Lower lobe of right lung (tissue), 2 donors: ENCODE results near the gene CSNK1G3. TPM values are rescaled to one million over a fixed set of nuclear protein-coding genes. Genes with fewer than 3 reads are reported as not detected.

ENCODE experiments used
- ATAC-seq, 2 donors: fragments of 200-7000 bp; cut with Tn5 transposase; one replicate each; pipeline ENCODE4 v1.9.1; 2020 to 2022; ENCODE audit warnings: mild to moderate bottlenecking in 2 of 2, moderate library complexity in 2 of 2
- DNase-seq: peaks from one replicate; pipeline ENCODE4 v3.0.0-alpha.2; 2020
- H3K27ac ChIP-seq: fragments of 200-600 bp; one replicate; pipeline ENCODE4 v1.8.0; 2022
- H3K27me3 ChIP-seq: fragments of 200-600 bp; one replicate; pipeline ENCODE4 v1.8.0; 2022; ENCODE audit warnings: low read depth
- H3K36me3 ChIP-seq: fragments of 200-600 bp; one replicate; pipeline ENCODE4 v1.8.0; 2022; ENCODE audit warnings: mild to moderate bottlenecking
- H3K4me1 ChIP-seq: fragments of 200-600 bp; one replicate; pipeline ENCODE4 v1.8.0; 2022
- H3K4me3 ChIP-seq: fragments of 200-600 bp; one replicate; pipeline ENCODE4 v1.8.0; 2022; ENCODE audit warnings: mild to moderate bottlenecking
- H3K9me3 ChIP-seq: fragments of 200-600 bp; one replicate; pipeline ENCODE4 v1.8.0; 2022
- intact Hi-C: fragments of 100-400 bp; cut with DNase I; formaldehyde crosslinking; loops from one replicate; pipeline ENCODE4 v1.11.0; 2022
- total RNA-seq: library from RNA; stranded (reverse); fragmentation: NEBNext Ultra II Directional; extraction: Animal tissue kit (Norgen Biotek cat#: 25700); gene quantifications from one replicate; pipeline ENCODE4 v1.2.1, GENCODE V29; 2021
- TF ChIP-seq, protein P1 (sequence below): fragments of 200-600 bp; IDR thresholded peaks from one replicate; pipeline ENCODE4 v1.8.0; 2022; ENCODE audit warnings: antibody characterized with exemption, mild to moderate bottlenecking
- donor health status: DM: no; HTN: yes; CAD: no; lungs with severe emphysema.

CSNK1G3 gene
- total RNA-seq, 1 donor from 2014 or later = 35.2 TPM

DNA sequence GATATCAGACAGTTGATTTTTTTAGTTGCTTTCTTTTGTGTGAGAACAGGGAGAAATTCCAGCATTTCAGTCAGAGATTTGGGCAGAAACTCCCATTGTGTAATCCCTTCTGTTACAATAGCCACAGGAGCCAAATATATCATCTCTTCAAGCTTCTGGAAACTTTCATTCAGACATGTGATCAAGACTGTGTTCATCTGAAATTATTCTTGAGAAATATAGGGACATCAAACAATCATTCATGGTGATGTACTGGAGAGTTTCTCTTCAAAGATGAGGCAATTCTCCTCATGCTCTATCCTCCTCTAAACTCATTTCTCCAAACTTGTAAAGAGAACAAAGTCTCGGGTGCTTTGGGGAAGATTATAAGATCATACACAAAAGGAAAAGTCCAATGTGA is 35.2 kb upstream of the CSNK1G3 start:
- no peaks in the 10 kb centered on the region for H3K4me1 ChIP-seq
- no peak for ATAC-seq
- intact Hi-C loops = no loop called here

GRCh38 chr5:123478546-123478945 is 33.4 kb upstream of the CSNK1G3 start:
- Histone ChIP-seq H3K36me3 (no peaks in the 10 kb centered on the region), H3K4me1 (no peaks in the 10 kb centered on the region), H3K27ac (no peak overlapping the region), H3K4me3 (no peak overlapping the region), H3K27me3 (no peaks in the 10 kb centered on the region), H3K9me3 (no peaks in the 10 kb centered on the region)
- intact Hi-C loops = no loop called here
- no peak for ATAC-seq
- TF ChIP-seq, protein P1, sequence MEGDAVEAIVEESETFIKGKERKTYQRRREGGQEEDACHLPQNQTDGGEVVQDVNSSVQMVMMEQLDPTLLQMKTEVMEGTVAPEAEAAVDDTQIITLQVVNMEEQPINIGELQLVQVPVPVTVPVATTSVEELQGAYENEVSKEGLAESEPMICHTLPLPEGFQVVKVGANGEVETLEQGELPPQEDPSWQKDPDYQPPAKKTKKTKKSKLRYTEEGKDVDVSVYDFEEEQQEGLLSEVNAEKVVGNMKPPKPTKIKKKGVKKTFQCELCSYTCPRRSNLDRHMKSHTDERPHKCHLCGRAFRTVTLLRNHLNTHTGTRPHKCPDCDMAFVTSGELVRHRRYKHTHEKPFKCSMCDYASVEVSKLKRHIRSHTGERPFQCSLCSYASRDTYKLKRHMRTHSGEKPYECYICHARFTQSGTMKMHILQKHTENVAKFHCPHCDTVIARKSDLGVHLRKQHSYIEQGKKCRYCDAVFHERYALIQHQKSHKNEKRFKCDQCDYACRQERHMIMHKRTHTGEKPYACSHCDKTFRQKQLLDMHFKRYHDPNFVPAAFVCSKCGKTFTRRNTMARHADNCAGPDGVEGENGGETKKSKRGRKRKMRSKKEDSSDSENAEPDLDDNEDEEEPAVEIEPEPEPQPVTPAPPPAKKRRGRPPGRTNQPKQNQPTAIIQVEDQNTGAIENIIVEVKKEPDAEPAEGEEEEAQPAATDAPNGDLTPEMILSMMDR = no peak
- DNase-seq = no peak

More for the DNA sequence above, 35.2 kb upstream of the CSNK1G3 start:
- H3K36me3 ChIP-seq = no peaks in the 10 kb centered on the region
- H3K27ac ChIP-seq = no peak overlapping the region
- no peaks in the 10 kb centered on the region for H3K27me3 ChIP-seq
- TF ChIP-seq, protein P1 = no peak
- no peaks in the 10 kb centered on the region for H3K9me3 ChIP-seq
- DNase-seq = no peak
- H3K4me3 ChIP-seq = no peak overlapping the region

GRCh38 chr5:123482258-123482657 is 29.7 kb upstream of the CSNK1G3 start:
- H3K27ac ChIP-seq = no peak overlapping the region
- H3K9me3 ChIP-seq = no peaks in the 10 kb centered on the region
- intact Hi-C loops = no loop called here
- H3K4me1 ChIP-seq = no peaks in the 10 kb centered on the region
- no peaks in the 10 kb centered on the region for H3K36me3 ChIP-seq
- TF ChIP-seq, protein P1 = no peak
- no peak overlapping the region for H3K4me3 ChIP-seq
- no peaks in the 10 kb centered on the region for H3K27me3 ChIP-seq
- ATAC-seq (no peak), DNase-seq (no peak)

DNA sequence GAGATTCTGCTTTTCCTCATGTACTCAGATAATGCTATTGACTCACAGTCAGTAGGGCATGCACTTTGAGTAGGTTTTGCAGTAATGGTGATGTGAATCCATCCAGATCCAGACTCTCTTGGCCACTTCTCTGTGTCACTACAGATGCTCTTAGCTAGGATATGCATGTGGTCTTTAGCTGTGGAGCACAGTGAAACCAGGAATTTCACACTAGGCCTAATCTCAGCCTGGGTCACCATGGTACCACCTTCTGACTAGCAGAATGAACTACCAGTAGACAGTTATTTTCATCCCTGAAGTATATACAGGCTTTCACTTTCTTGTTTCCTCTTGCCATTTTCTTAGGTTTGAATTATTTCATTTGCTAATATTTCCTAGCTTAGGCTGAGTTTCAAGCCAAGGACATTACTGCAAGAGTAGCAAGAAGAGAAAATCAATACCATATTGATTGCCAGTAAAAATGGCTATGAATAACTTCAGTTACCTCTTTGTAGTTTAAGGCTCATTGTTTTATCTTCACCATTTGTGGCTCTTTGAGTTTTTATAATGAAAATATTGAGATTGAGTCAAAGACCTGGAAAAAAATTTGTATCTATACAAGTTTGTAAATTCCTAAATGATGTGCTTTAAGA is 28.4 kb upstream of the CSNK1G3 start:
- Histone ChIP-seq H3K36me3 (no peaks in the 10 kb centered on the region), H3K9me3 (no peaks in the 10 kb centered on the region), H3K4me1 (no peaks in the 10 kb centered on the region), H3K27me3 (no peaks in the 10 kb centered on the region), H3K27ac (no peak overlapping the region), H3K4me3 (no peak overlapping the region)
- intact Hi-C loops = no loop called here
- TF ChIP-seq, protein P1 = no peak
- DNase-seq (no peak), ATAC-seq (no peak)

GRCh38 chr5:123485275-123485674 is 26.7 kb upstream of the CSNK1G3 start:
- Histone ChIP-seq H3K4me1 (no peaks in the 10 kb centered on the region), H3K9me3 (no peaks in the 10 kb centered on the region), H3K36me3 (no peaks in the 10 kb centered on the region), H3K27me3 (no peaks in the 10 kb centered on the region), H3K4me3 (no peak overlapping the region), H3K27ac (no peak overlapping the region)
- ATAC-seq = no peak
- no peak for DNase-seq
- intact Hi-C loops = no loop called here
- TF ChIP-seq, protein P1 = no peak
